ENCODE data around the gene MAST4. TPM values are rescaled to one million over a fixed set of nuclear protein-coding genes. Genes with fewer than 3 reads are reported as not detected.

The MAST4 gene
- polyA plus RNA-seq, 2 of the 4 experiments (the other 2 are of a cell fraction), result 1.2 to 5.8 TPM

DNA sequence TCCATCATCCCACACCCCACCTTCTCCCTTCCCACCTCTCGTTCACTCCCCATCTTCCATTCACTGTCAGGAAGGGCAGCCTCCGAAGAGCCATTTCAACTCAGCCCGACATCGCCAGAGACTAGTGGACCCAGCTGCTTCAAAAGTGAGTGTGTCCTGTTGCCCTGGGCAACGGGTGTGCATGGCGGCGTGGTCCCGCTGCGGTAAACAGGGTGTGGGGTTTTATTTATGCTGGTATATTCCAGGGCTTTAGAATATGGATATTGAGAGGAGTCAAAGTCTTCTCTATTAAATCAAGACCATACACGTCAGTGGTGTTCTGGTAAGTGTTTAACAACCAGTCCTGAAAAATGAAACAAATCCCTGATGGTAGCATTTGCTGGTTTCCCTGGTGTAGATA lies 274.5 kb downstream of the MAST4 start:
- DNase-seq (ENCODE audit: low read depth in 1 of 2, low spot score in 1 of 2) (no peak), FAIRE-seq (no peak), ATAC-seq (no peak)
- 90% methylated on average over 10 of the region's 10 CpGs for WGBS (ENCODE audit: missing lambda C conversion rate)
- POLR2A ChIA-PET, result no interaction called here
- no peaks in the 10 kb centered on the region for H3K9me3 ChIP-seq
- no peak overlapping the region for H3K4me3 ChIP-seq
- H3K4me1 ChIP-seq, result 0 out of 3 replicates have a peak, but pooled peaks cover 7% of the 10 kb centered on the region
- CTCF ChIA-PET, result interaction anchor here (1.1 to 1.4 kb wide), 2 partner anchors 56 to 279 kb away, joined by 3 to 4 read pairs; no protein-coding TSS in a partner anchor
- TF ChIP-seq MYC (IDR thresholded peaks at IDR 0.05; ENCODE audit: borderline replicate concordance, low read length), result no peak
- TF ChIP-seq POLR2AphosphoS2 (conservative IDR thresholded peaks at IDR 0.05; ENCODE audit: low read length), result no peak
- TF ChIP-seq HOXB5 (CRISPR knock-in tag; IDR thresholded peaks at IDR 0.05), result no peak
- H3K4me2 ChIP-seq, result no peak overlapping the region
- H3K27ac ChIP-seq, result no peak overlapping the region

- no peak for ATAC-seq
- 89% methylated on average over 5 of the region's 5 CpGs for WGBS (ENCODE audit: missing lambda C conversion rate)
- TF ChIP-seq RNF2 (IDR thresholded peaks at IDR 0.05; ENCODE audit: borderline replicate concordance, low read depth) (no peak), FOXS1 (CRISPR knock-in tag; IDR thresholded peaks at IDR 0.05) (no peak), RCOR1 (IDR thresholded peaks at IDR 0.05; ENCODE audit: low read depth, low read length) (no peak), HOXB13 (CRISPR knock-in tag; IDR thresholded peaks at IDR 0.05; ENCODE audit: low read depth) (no peak), KDM1A (IDR thresholded peaks at IDR 0.05; ENCODE audit: low read depth) (no peak), POLR2AphosphoS2 (conservative IDR thresholded peaks at IDR 0.05; ENCODE audit: low read length) (no peak), ESRRA (IDR thresholded peaks at IDR 0.05; ENCODE audit: borderline replicate concordance, low read length) (no peak), HDAC2 (IDR thresholded peaks at IDR 0.05) (no peak), TP53 (CRISPR knock-in tag; IDR thresholded peaks at IDR 0.05) (no peak), KDM5A (IDR thresholded peaks at IDR 0.05) (no peak), TFCP2L1 (CRISPR knock-in tag; IDR thresholded peaks at IDR 0.05) (no peak), SMC3 (IDR thresholded peaks at IDR 0.05) (no peak), SREBF2 (IDR thresholded peaks at IDR 0.05) (no peak), HOXA7 (CRISPR knock-in tag; IDR thresholded peaks at IDR 0.05) (no peak), PBX3 (IDR thresholded peaks at IDR 0.05) (no peak), ZNF302 (CRISPR knock-in tag; IDR thresholded peaks at IDR 0.05) (no peak), GATA3 (IDR thresholded peaks at IDR 0.05; ENCODE audit: borderline replicate concordance) (no peak), PHF8 (IDR thresholded peaks at IDR 0.05; ENCODE audit: borderline replicate concordance, low read depth) (no peak)
- TF ChIP-seq, protein P1, sequence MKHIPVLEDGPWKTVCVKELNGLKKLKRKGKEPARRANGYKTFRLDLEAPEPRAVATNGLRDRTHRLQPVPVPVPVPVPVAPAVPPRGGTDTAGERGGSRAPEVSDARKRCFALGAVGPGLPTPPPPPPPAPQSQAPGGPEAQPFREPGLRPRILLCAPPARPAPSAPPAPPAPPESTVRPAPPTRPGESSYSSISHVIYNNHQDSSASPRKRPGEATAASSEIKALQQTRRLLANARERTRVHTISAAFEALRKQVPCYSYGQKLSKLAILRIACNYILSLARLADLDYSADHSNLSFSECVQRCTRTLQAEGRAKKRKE (CRISPR knock-in tag; IDR thresholded peaks at IDR 0.05; ENCODE audit: low read depth), result no peak
- TF ChIP-seq, protein P2, sequence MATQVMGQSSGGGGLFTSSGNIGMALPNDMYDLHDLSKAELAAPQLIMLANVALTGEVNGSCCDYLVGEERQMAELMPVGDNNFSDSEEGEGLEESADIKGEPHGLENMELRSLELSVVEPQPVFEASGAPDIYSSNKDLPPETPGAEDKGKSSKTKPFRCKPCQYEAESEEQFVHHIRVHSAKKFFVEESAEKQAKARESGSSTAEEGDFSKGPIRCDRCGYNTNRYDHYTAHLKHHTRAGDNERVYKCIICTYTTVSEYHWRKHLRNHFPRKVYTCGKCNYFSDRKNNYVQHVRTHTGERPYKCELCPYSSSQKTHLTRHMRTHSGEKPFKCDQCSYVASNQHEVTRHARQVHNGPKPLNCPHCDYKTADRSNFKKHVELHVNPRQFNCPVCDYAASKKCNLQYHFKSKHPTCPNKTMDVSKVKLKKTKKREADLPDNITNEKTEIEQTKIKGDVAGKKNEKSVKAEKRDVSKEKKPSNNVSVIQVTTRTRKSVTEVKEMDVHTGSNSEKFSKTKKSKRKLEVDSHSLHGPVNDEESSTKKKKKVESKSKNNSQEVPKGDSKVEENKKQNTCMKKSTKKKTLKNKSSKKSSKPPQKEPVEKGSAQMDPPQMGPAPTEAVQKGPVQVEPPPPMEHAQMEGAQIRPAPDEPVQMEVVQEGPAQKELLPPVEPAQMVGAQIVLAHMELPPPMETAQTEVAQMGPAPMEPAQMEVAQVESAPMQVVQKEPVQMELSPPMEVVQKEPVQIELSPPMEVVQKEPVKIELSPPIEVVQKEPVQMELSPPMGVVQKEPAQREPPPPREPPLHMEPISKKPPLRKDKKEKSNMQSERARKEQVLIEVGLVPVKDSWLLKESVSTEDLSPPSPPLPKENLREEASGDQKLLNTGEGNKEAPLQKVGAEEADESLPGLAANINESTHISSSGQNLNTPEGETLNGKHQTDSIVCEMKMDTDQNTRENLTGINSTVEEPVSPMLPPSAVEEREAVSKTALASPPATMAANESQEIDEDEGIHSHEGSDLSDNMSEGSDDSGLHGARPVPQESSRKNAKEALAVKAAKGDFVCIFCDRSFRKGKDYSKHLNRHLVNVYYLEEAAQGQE (IDR thresholded peaks at IDR 0.05), result no peak
- no peak overlapping the region for H3K27ac ChIP-seq
- ChIA-PET CTCF (interaction anchor here (1.1 to 3.9 kb wide), 3 partner anchors 7 to 278 kb away, joined by 3 to 28 read pairs (median 4); no protein-coding TSS in a partner anchor), POLR2A (no interaction called here)
- no peak overlapping the region for H3K4me2 ChIP-seq
- H3K9me3 ChIP-seq, result no peaks in the 10 kb centered on the region
- DNase-seq (ENCODE audit: low read depth in 1 of 2, low spot score in 1 of 2), result no peak
- no peak for FAIRE-seq
- H3K4me3 ChIP-seq, result no peak overlapping the region
- 0 out of 3 replicates have a peak, but pooled peaks cover 7% of the 10 kb centered on the region for H3K4me1 ChIP-seq
Observed at GRCh38 chr5:66871651-66872050, 275.5 kb downstream of the MAST4 start.

Measured in A549 (cell line).